Gastrocnemius medialis (tissue), 4 donors: ENCODE results near the gene RIC8B.

ENCODE experiments used
- CTCF ChIP-seq, 5 experiments: fragments of 450-650 bp in 3 of 5; fragments of 200-600 bp in 2 of 5; sonication (generic) in 2 of 5; IDR thresholded peaks in 4 of 5; conservative IDR thresholded peaks in 1 of 5; 1 replicate in 4 of 5; 2 replicates in 1 of 5; pipeline ENCODE4 v1.5.1; 2016 to 2019; ENCODE audit warnings: antibody characterized with exemption in 5 of 5, mild to moderate bottlenecking in 3 of 5, moderate library complexity in 3 of 5
- POLR2A ChIP-seq, 2 donors: fragments of 450-650 bp; IDR thresholded peaks; one replicate each; pipeline ENCODE4 v1.6.1; 2017; ENCODE audit warnings: antibody characterized with exemption in 2 of 2, mild to moderate bottlenecking in 2 of 2, moderate library complexity in 2 of 2

DNA sequence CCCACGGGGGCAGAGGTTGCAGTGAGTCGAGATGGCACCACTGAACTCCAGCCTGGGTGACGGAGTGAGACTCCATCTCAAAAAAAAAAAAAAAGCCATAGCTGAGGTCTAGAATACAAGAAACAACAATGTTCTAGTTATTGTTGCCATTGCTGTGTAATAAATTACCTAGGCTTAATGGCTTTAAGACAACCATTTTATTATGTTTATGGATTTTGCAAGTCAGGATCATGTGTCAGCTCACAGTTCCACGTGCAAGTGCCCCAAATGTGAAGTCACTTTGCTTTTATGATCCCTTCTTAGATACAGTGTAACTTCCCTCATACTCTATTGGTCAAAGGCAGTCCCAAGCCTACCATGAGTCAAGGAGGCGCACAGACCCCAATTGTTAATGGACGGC, 49.5 kb upstream of the RIC8B start:
- TF ChIP-seq CTCF (IDR thresholded peaks at IDR 0.05 in 4 of 5, conservative IDR thresholded peaks at IDR 0.05 in 1 of 5) = no peak
- no peak for TF ChIP-seq POLR2A (IDR thresholded peaks at IDR 0.05)
